Measurements from ENCODE around the gene CDH4. TPM values are rescaled to one million over a fixed set of nuclear protein-coding genes. Genes with fewer than 3 reads are reported as not detected.

Gene CDH4
- total RNA-seq, 1 experiment from 2014 or later = not detected

- no peak for DNase-seq (ENCODE audit: low read depth, low spot score)
- in situ Hi-C loops (cut with HindIII; ENCODE audit: low pct_unique_long_range_greater_than_20kb, low sequenced_read_pairs) (no loop called here), intact Hi-C loops (cut with micrococcal nuclease; ENCODE audit: unreplicated experiment) (no loop called here)
- TF ChIP-seq CTCF (IDR thresholded peaks at IDR 0.05) (no peak), TCF7L2 (IDR thresholded peaks at IDR 0.05; ENCODE audit: low read depth, low read length) (no peak), POLR2AphosphoS5 (IDR thresholded peaks at IDR 0.05; ENCODE audit: low read depth, low read length) (no peak), REST (IDR thresholded peaks at IDR 0.05; ENCODE audit: insufficient read depth in 1 of 2, low read depth in 2 of 2, low read length in 1 of 2) (no peak), SIN3A (IDR thresholded peaks at IDR 0.05; ENCODE audit: borderline replicate concordance, insufficient read depth, low read depth, low read length) (no peak)
- Histone ChIP-seq H3K36me3 (ENCODE audit: control insufficient read depth, insufficient read depth, low read length) (no peaks in the 10 kb centered on the region), H3K27me3 (ENCODE audit: control insufficient read depth, insufficient read depth, low read length) (no peaks in the 10 kb centered on the region; the same call in 1 of the 2 replicates), H3K4me1 (ENCODE audit: control insufficient read depth, insufficient read depth, low read length) (no peaks in the 10 kb centered on the region; the same call in 1 of the 2 replicates), H3K4me3 (ENCODE audit: low read depth in 2 of 2, low read length in 2 of 2) (no peak overlapping the region), H3K27ac (ENCODE audit: low read length) (no peak overlapping the region), H3K9me3 (ENCODE audit: control insufficient read depth, insufficient read depth, low read depth, low read length) (no peaks in the 10 kb centered on the region)
- ChIA-PET CTCF (no interaction called here), POLR2A (no interaction called here)
- no peak for ATAC-seq
- no TSS peak for BruUV-seq (replicated peaks)
These were observed 609.2 kb downstream of the CDH4 start for GRCh38 chr20:61861054-61861841.

- intact Hi-C loops (cut with micrococcal nuclease; ENCODE audit: unreplicated experiment) (no loop called here), in situ Hi-C loops (cut with HindIII; ENCODE audit: low pct_unique_long_range_greater_than_20kb, low sequenced_read_pairs) (no loop called here)
- TF ChIP-seq REST (IDR thresholded peaks at IDR 0.05; ENCODE audit: insufficient read depth in 1 of 2, low read depth in 2 of 2, low read length in 1 of 2) (no peak), SIN3A (IDR thresholded peaks at IDR 0.05; ENCODE audit: borderline replicate concordance, insufficient read depth, low read depth, low read length) (no peak), TCF7L2 (IDR thresholded peaks at IDR 0.05; ENCODE audit: low read depth, low read length) (no peak), POLR2AphosphoS5 (IDR thresholded peaks at IDR 0.05; ENCODE audit: low read depth, low read length) (no peak), CTCF (IDR thresholded peaks at IDR 0.05) (no peak)
- no peak overlapping the region for H3K27ac ChIP-seq (ENCODE audit: low read length)
- POLR2A ChIA-PET = no interaction called here
- no peaks in the 10 kb centered on the region; the same call in 1 of the 2 replicates for H3K27me3 ChIP-seq (ENCODE audit: control insufficient read depth, insufficient read depth, low read length)
- H3K36me3 ChIP-seq (ENCODE audit: control insufficient read depth, insufficient read depth, low read length) = no peaks in the 10 kb centered on the region
- ATAC-seq (no peak), DNase-seq (ENCODE audit: low read depth, low spot score) (no peak)
- no TSS peak for BruUV-seq (replicated peaks)
- H3K4me3 ChIP-seq (ENCODE audit: low read depth in 2 of 2, low read length in 2 of 2) = no peak overlapping the region
- CTCF ChIA-PET = no interaction called here
- H3K9me3 ChIP-seq (ENCODE audit: control insufficient read depth, insufficient read depth, low read depth, low read length) = no peaks in the 10 kb centered on the region
- H3K4me1 ChIP-seq (ENCODE audit: control insufficient read depth, insufficient read depth, low read length) = no peaks in the 10 kb centered on the region; the same call in 1 of the 2 replicates
These were observed 609.8 kb downstream of the CDH4 start for GRCh38 chr20:61861858-61862257.
